ENCODE data around the gene GNB1. TPM values are rescaled to one million over a fixed set of nuclear protein-coding genes. Genes with fewer than 3 reads are reported as not detected.

GNB1 gene
- total and polyA plus RNA-seq, 8 donors, result 42.3 to 160 (median 86.8) TPM

GRCh38 chr1:1883092-1883873 lies 7.6 kb downstream of the GNB1 start:
- Histone ChIP-seq H3K36me3 (no peaks in the 10 kb centered on the region), H3K4me3 (no peak overlapping the region), H3K4me1 (peaks cover 8 to 16% (median 16%) of the 10 kb centered on the region in 3 donors), H3K27ac (no peak overlapping the region), H3K27me3 (no peaks in the 10 kb centered on the region), H3K9me3 (no peaks in the 10 kb centered on the region)
- FAIRE-seq (no peak), DNase-seq (peak in 1 of 6 donors; percentile 0), ATAC-seq (peak in 1 of 4 donors; percentile 18)
- intact Hi-C loops (cut with DNase I), result loop anchor here in 1 of 3 donors (10.0 kb wide), 1 partner anchor 98 kb away; no protein-coding TSS in a partner anchor
- WGBS, 2 donors, result 40 to 56% methylated on average over 4 of the region's 4 CpGs
- no peak for TF ChIP-seq CTCF (IDR thresholded peaks at IDR 0.05)

- no peak for TF ChIP-seq CTCF (IDR thresholded peaks at IDR 0.05)
- peaks cover 8 to 15% (median 8%) of the 10 kb centered on the region in 3 donors for H3K4me1 ChIP-seq
- H3K4me3 ChIP-seq, result no peak overlapping the region
- ATAC-seq (peak in 3 of 4 donors; percentile 44 to 75 (median 71)), DNase-seq (peak in 1 of 6 donors; percentile 15), FAIRE-seq (no peak)
- no peaks in the 10 kb centered on the region for H3K9me3 ChIP-seq
- no peaks in the 10 kb centered on the region for H3K27me3 ChIP-seq
- intact Hi-C loops (cut with DNase I), result loop anchor here in 1 of 3 donors (10.0 kb wide), 1 partner anchor 97 kb away; no protein-coding TSS in a partner anchor
- 60 to 62% methylated on average over 6 of the region's 6 CpGs for WGBS, 2 donors
- H3K36me3 ChIP-seq, result no peaks in the 10 kb centered on the region
- H3K27ac ChIP-seq, result no peak overlapping the region
Measured at GRCh38 chr1:1881727-1882126, 9.2 kb downstream of the GNB1 start.

- peak in 1 of 6 donors; percentile 6 for DNase-seq
- Histone ChIP-seq H3K36me3 (no peaks in the 10 kb centered on the region), H3K4me1 (peaks cover 8 to 13% (median 8%) of the 10 kb centered on the region in 3 donors), H3K27me3 (no peaks in the 10 kb centered on the region), H3K9me3 (no peaks in the 10 kb centered on the region), H3K4me3 (no peak overlapping the region), H3K27ac (no peak overlapping the region)
- no peak for TF ChIP-seq CTCF (IDR thresholded peaks at IDR 0.05)
- FAIRE-seq, result no peak
- 38 to 44% methylated on average over 13 of the region's 13 CpGs for WGBS, 2 donors
- peak in 3 of 4 donors; percentile 22 to 31 (median 24) for ATAC-seq
- intact Hi-C loops (cut with DNase I), result loop anchor here in 1 of 3 donors (10.0 kb wide), 1 partner anchor 96 kb away; no protein-coding TSS in a partner anchor
Measured at GRCh38 chr1:1880617-1881312, 10.1 kb downstream of the GNB1 start.

- FAIRE-seq, result no peak
- WGBS, 2 donors, result 91 to 92% methylated on average over 5 of the region's 5 CpGs
- Histone ChIP-seq H3K27ac (no peak overlapping the region), H3K9me3 (no peaks in the 10 kb centered on the region), H3K36me3 (no peaks in the 10 kb centered on the region), H3K27me3 (no peaks in the 10 kb centered on the region), H3K4me1 (peaks cover 8 to 13% (median 8%) of the 10 kb centered on the region in 3 donors), H3K4me3 (no peak overlapping the region)
- DNase-seq, result peak in 1 of 6 donors; percentile 2
- TF ChIP-seq CTCF (IDR thresholded peaks at IDR 0.05), result no peak
- no peak for ATAC-seq
- intact Hi-C loops (cut with DNase I), result loop anchor here in 1 of 3 donors (10.0 kb wide), 1 partner anchor 95 kb away; no protein-coding TSS in a partner anchor
Measured at GRCh38 chr1:1879942-1880341, 10.9 kb downstream of the GNB1 start.

Measured in pancreas (tissue), 10 donors.